Smooth muscle cell (in vitro differentiated cells): ENCODE data around the gene JOSD2. TPM values are rescaled to one million over a fixed set of nuclear protein-coding genes. Genes with fewer than 3 reads are reported as not detected.

Experiments used
- DNase-seq: peaks from one replicate; lab custom pipeline; 2025; ENCODE audit not compliant: unreplicated experiment; lab: John Stamatoyannopoulos, UW
- H2AFZ ChIP-seq: fragments of 200-600 bp; sonication (generic); 2 replicates; pipeline ENCODE4 v1.6.0; 2016; ENCODE audit warnings: antibody characterized with exemption, low read depth, mild to moderate bottlenecking
- H3F3A ChIP-seq: fragments of 200-600 bp; sonication (generic); 2 replicates; pipeline ENCODE4 v1.6.0; 2017; ENCODE audit warnings: antibody characterized with exemption, low read depth
- H3K27ac ChIP-seq: fragments of 200-600 bp; sonication (generic); 2 replicates; pipeline ENCODE4 v1.5.1; 2016; ENCODE audit warnings: low read depth, mild to moderate bottlenecking
- H3K27me3 ChIP-seq: fragments of 200-600 bp; sonication (generic); 2 replicates; pipeline ENCODE4 v1.6.1; 2016; ENCODE audit warnings: low read depth, mild to moderate bottlenecking
- H3K36me3 ChIP-seq: fragments of 200-600 bp; sonication (generic); 2 replicates; pipeline ENCODE4 v1.5.1; 2016; ENCODE audit warnings: low read depth
- H3K4me1 ChIP-seq: fragments of 200-600 bp; sonication (generic); 2 replicates; pipeline ENCODE4 v1.5.1; 2016; ENCODE audit warnings: low read depth
- H3K4me2 ChIP-seq: fragments of 200-600 bp; sonication (generic); 2 replicates; pipeline ENCODE4 v1.6.0; 2016; ENCODE audit warnings: mild to moderate bottlenecking
- H3K4me3 ChIP-seq: fragments of 200-600 bp; sonication (generic); 2 replicates; pipeline ENCODE4 v1.5.1; 2016; ENCODE audit warnings: mild to moderate bottlenecking
- H3K79me2 ChIP-seq: fragments of 200-600 bp; sonication (generic); 2 replicates; pipeline ENCODE4 v1.6.0; 2016; ENCODE audit warnings: low read depth, mild to moderate bottlenecking
- H3K9ac ChIP-seq: fragments of 200-600 bp; sonication (generic); 2 replicates; pipeline ENCODE4 v1.6.0; 2016; ENCODE audit warnings: low read depth
- H3K9me3 ChIP-seq: fragments of 200-600 bp; sonication (generic); replicated peaks from 2 replicates; pipeline ENCODE4 v1.5.1; 2016; ENCODE audit warnings: low read depth
- H4K20me1 ChIP-seq: fragments of 200-600 bp; sonication (generic); 2 replicates; pipeline ENCODE4 v1.6.0; 2016; ENCODE audit warnings: low read depth
- WGBS: methylation state at CpG from one replicate; pipeline ENCODE4 v1.1.7; 2016; ENCODE audit warnings: low lambda C conversion rate; 5-methylcytosine and 5-hydroxymethylcytosine counted together
- polyA plus RNA-seq: library from polyadenylated mRNA; unstranded; fragments of >200 nt; fragmentation: Nextera tagmentation; extraction: Ambion mirVana; gene quantifications from 2 replicates; pipeline ENCODE4 v1.2.1, GENCODE V29; 2016
- total RNA-seq: library from RNA; depleted of rRNA; stranded (reverse); fragments of >200 nt; gene quantifications from 2 replicates; pipeline ENCODE4 v1.2.3, GENCODE V29; 2014
- TF ChIP-seq, protein P1 (sequence below): fragments of 200-600 bp; sonication (generic); IDR thresholded peaks from 2 replicates; pipeline ENCODE4 v1.5.1; 2017; ENCODE audit warnings: borderline replicate concordance, mild to moderate bottlenecking, antibody characterized with exemption; ENCODE audit not compliant: insufficient read depth, poor library complexity, severe bottlenecking

The JOSD2 gene
- total and polyA plus RNA-seq, 2 experiments from 2014 or later, result 17.1 to 77.6 TPM

GRCh38 chr19:50482916-50483315, 28.1 kb downstream of the JOSD2 start:
- Histone ChIP-seq H3K4me3 (no peak overlapping the region), H3K9me3 (no peaks in the 10 kb centered on the region), H3K9ac (no peak overlapping the region), H3K4me2 (no peak overlapping the region), H3K4me1 (no peaks in the 10 kb centered on the region), H2AFZ (no peak overlapping the region), H3K27ac (no peak overlapping the region), H3K36me3 (no peaks in the 10 kb centered on the region), H3F3A (no peaks in the 10 kb centered on the region), H4K20me1 (peaks cover 14% of the 10 kb centered on the region), H3K27me3 (no peaks in the 10 kb centered on the region), H3K79me2 (peaks cover 7% of the 10 kb centered on the region)
- DNase-seq, result no peak
- WGBS, result 97% methylated on average over 10 of the region's 10 CpGs
- TF ChIP-seq, protein P1, sequence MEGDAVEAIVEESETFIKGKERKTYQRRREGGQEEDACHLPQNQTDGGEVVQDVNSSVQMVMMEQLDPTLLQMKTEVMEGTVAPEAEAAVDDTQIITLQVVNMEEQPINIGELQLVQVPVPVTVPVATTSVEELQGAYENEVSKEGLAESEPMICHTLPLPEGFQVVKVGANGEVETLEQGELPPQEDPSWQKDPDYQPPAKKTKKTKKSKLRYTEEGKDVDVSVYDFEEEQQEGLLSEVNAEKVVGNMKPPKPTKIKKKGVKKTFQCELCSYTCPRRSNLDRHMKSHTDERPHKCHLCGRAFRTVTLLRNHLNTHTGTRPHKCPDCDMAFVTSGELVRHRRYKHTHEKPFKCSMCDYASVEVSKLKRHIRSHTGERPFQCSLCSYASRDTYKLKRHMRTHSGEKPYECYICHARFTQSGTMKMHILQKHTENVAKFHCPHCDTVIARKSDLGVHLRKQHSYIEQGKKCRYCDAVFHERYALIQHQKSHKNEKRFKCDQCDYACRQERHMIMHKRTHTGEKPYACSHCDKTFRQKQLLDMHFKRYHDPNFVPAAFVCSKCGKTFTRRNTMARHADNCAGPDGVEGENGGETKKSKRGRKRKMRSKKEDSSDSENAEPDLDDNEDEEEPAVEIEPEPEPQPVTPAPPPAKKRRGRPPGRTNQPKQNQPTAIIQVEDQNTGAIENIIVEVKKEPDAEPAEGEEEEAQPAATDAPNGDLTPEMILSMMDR, result no peak

GRCh38 chr19:50482271-50482855, 28.6 kb downstream of the JOSD2 start:
- no peaks in the 10 kb centered on the region for H3K27me3 ChIP-seq
- peaks cover 13% of the 10 kb centered on the region for H3K79me2 ChIP-seq
- no peak overlapping the region for H3K9ac ChIP-seq
- no peak overlapping the region for H2AFZ ChIP-seq
- no peak overlapping the region for H3K27ac ChIP-seq
- TF ChIP-seq, protein P1, result no peak
- H3F3A ChIP-seq, result no peaks in the 10 kb centered on the region
- H3K36me3 ChIP-seq, result no peaks in the 10 kb centered on the region
- no peak overlapping the region for H3K4me2 ChIP-seq
- H3K4me1 ChIP-seq, result peaks cover 2% of the 10 kb centered on the region
- no peak overlapping the region for H3K4me3 ChIP-seq
- 94% methylated on average over 9 of the region's 16 CpGs for WGBS
- peaks cover 19% of the 10 kb centered on the region for H4K20me1 ChIP-seq
- no peaks in the 10 kb centered on the region for H3K9me3 ChIP-seq
- no peak for DNase-seq

- Histone ChIP-seq H3K4me1 (peaks cover 7% of the 10 kb centered on the region), H3K9me3 (no peaks in the 10 kb centered on the region), H3K36me3 (no peaks in the 10 kb centered on the region), H4K20me1 (peaks cover 24% of the 10 kb centered on the region), H3K9ac (no peak overlapping the region), H3K4me3 (no peak overlapping the region), H3K79me2 (peaks cover 16% of the 10 kb centered on the region), H2AFZ (no peak overlapping the region), H3F3A (peaks cover 6% of the 10 kb centered on the region), H3K27me3 (no peaks in the 10 kb centered on the region), H3K4me2 (no peak overlapping the region), H3K27ac (no peak overlapping the region)
- WGBS, result 98% methylated on average over 12 of the region's 27 CpGs
- no peak for DNase-seq
- TF ChIP-seq, protein P1, result no peak
These were observed 29.4 kb downstream of the JOSD2 start for GRCh38 chr19:50481351-50482149.
